Stimulated activated CD4-positive, alpha-beta T cell treated with anti-CD3 and anti-CD28 coated beads, Interleukin-1b, Interleukin-23, amount 100 ng/mL, for 4 hours (primary cell): ENCODE data around the gene CLASRP.

Experiments used
- DNase-seq, 2 donors: peaks; one replicate each; pipeline ENCODE4 v3.0.0-alpha.2; 2020; ENCODE audit warnings: low read depth in 2 of 2

CLASRP gene

DNA sequence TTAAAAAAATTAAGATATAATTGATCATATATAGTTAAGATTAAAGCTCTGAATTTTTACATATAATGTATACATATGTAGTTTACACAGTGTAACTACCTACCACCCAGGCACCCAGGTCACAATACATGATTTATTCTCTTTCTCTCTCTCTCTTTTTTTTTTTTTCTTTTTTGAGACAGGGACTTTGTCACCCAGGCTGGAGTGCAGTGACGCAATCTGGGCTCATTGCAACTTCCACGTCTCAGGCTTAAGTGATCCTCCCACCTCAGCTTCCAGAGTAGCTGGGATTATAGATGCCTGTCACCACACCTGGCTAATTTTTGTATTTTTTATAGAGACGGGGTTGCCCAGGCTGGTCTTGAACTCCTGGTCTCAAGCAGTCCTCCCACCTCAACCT is 18.8 kb upstream of the CLASRP start:
- no peak for DNase-seq

DNA sequence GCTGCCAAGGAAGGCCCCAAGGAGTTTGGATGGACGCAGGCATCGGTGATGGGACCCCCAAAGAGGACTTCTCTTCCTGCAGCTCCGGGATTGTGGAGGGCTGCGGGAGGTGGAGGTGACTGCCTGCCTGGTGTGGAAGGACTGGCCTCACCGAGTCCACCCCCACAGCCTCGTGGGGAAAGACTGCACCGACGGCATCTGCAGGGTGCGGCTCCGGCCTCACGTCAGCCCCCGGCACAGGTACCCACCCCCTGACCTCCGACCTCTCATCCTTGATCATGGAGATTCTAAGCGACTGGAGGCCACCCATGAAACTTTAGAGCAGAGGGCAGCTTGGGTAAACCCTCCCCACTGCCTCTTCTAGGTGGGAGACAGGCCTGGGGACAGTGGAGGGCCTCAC is 16.9 kb upstream of the CLASRP start:
- no peak for DNase-seq

DNA sequence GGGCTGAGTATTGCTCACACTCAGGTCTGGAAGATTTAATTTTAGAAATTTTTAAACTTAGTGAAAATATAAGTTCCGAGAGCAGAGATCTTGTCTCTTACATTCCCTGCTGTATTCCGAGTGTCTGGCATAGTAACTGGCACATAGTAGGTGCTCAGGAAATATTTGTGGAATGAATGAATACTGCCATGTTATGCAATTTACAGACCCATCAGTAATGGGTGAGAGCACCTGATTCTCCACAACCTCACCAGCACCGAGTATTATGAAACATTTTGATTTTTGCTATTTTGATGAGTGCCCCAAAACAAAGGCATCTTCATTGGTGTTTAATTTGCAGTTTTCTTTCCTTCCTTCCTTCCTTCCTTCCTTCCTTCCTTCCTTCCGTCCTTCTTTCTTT is 15.8 kb upstream of the CLASRP start:
- DNase-seq: no peak

DNA sequence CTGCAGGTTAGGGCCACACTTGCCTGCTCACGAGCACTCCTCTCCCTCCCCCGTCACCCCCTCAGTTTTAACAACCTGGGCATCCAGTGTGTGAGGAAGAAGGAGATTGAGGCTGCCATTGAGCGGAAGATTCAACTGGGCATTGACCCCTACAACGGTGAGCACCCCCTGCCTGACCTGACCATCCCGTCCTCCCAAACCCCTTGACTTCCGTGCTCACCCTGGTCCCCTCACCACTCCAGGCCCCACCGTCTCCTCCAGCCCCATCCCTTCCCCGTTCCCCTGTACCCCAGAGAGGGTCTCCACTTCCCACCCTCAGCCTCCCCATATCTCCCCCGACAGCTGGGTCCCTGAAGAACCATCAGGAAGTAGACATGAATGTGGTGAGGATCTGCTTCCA is 13.6 kb upstream of the CLASRP start:
- no peak for DNase-seq

DNA sequence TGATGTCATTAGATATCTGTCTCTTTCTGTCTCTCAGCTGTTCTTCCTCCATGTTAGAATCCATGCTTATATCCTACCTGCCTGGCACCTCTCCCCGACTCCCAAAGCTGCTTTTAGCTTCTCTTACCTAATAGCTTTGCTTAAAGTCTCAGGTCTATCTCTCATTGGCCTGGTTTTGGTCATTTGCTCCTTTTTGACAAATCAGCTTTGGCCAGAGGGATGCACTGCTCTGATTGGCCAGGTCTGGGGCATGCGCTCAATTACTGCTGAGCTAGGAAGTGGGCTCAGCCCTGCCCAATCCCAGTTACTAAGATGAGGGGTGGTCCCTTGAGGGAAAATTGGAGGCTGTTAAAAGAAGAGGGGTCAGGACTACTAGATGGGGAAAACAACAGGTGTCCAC is 11.5 kb upstream of the CLASRP start:
- DNase-seq: no peak

DNA sequence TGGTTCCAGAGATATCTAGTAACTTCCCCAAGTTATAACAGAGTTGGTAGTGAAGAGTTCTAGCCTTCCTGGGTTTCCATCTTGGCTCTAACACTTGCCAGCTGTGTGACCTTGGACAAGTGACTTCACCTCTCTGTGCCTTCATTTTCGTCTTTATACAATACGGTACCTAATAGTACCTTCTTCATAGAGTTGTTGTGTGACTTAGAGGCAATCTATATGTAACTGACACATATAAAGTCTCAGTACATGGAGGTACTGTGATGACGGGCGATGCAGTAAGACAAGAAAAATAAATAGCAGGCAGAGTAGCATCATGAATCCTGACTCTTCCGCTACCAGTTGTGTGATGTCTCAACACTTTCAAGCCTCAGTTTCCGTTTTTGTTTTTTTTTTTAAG is 8.0 kb upstream of the CLASRP start:
- no peak for DNase-seq

GRCh38 chr19:45032421-45032820 is 6.4 kb upstream of the CLASRP start:
- DNase-seq: no peak

- DNase-seq: no peak
These were observed 3.1 kb upstream of the CLASRP start for GRCh38 chr19:45035755-45036154.

DNA sequence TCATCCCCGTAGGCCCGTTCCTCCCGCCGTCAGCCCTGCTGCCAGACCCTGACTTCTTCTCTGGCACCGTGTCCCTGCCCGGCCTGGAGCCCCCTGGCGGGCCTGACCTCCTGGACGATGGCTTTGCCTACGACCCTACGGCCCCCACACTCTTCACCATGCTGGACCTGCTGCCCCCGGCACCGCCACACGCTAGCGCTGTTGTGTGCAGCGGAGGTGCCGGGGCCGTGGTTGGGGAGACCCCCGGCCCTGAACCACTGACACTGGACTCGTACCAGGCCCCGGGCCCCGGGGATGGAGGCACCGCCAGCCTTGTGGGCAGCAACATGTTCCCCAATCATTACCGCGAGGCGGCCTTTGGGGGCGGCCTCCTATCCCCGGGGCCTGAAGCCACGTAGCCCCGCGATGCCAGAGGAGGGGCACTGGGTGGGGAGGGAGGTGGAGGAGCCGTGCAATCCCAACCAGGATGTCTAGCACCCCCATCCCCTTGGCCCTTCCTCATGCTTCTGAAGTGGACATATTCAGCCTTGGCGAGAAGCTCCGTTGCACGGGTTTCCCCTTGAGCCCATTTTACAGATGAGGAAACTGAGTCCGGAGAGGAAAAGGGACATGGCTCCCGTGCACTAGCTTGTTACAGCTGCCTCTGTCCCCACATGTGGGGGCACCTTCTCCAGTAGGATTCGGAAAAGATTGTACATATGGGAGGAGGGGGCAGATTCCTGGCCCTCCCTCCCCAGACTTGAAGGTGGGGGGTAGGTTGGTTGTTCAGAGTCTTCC is 1.3 kb upstream of the CLASRP start:
- DNase-seq: no peak

- no peak for DNase-seq
These were observed 1.4 kb downstream of the CLASRP start for GRCh38 chr19:45040059-45040771.

DNA sequence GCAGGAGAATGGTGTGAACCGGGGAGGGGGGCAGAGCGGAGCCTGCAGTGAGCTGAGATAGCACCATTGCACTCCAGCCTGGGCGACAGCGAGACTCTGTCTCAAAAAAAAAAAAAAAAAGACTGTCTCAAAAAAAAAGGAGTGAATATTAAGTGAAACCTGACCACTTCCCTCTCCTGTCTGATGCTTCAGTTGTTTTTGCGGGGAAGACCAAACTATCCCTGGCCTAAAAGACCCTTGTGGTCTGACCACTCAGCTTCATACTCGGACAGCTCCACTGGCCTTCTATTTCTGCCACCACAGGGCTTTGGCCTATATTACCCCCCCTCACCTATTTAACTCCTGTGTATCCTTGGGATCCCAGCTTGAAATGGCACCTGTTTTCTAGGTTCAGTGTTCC is 2.3 kb downstream of the CLASRP start:
- no peak for DNase-seq

DNA sequence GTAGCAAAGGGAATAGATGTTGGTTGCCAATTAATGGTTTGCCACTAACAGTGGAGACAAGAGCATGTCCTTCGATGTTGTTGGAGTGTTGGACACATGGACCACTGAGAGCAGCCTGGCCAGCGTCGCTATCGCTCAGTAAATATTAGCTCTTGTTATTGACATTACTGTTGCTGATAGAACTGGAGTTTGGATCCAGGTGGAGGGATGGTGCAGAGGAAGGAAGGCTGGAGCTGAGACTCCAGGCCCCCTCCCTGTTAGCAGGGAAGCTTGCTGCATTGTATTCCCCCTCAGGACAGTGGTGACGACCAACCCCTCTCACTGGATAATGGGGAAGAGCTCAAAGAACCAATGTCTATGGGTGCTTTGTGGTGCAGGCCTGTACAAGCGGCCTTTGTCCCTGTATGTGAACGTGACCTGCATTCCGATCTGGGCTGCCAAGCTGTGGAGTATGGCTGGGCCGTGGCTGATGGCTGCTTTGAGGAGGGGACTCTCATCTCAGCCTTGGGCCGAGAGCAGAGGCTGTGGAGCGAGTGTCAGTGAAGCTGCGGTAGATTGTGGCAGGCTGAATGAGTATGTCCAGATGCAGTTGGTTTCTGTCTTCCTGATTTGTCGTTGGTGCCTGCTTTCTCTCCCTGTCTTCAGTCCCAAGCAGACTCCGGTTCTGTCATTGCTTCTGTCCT is 7.0 kb downstream of the CLASRP start:
- no peak for DNase-seq

DNA sequence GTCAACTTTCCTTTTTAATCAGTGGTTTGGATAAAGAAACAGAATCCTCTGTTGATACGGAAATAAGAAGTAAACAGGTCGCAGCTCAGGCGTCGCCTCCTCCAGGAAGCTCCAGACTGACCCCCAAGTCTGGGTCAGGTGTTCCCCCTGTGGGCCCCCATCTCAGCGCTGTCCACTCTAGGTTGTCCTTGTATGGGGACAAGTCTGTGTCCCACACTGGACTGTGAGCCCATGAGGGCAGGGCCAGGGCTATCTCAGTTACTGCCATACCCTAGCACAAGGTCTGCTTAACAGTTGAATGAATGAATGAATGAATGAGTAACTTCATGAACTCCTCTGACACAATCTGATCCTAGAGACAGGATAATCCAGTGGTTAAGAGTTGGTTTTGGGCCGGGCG is 7.5 kb downstream of the CLASRP start:
- no peak for DNase-seq

- DNase-seq: no peak
These were observed 8.4 kb downstream of the CLASRP start for GRCh38 chr19:45047188-45047797.

DNA sequence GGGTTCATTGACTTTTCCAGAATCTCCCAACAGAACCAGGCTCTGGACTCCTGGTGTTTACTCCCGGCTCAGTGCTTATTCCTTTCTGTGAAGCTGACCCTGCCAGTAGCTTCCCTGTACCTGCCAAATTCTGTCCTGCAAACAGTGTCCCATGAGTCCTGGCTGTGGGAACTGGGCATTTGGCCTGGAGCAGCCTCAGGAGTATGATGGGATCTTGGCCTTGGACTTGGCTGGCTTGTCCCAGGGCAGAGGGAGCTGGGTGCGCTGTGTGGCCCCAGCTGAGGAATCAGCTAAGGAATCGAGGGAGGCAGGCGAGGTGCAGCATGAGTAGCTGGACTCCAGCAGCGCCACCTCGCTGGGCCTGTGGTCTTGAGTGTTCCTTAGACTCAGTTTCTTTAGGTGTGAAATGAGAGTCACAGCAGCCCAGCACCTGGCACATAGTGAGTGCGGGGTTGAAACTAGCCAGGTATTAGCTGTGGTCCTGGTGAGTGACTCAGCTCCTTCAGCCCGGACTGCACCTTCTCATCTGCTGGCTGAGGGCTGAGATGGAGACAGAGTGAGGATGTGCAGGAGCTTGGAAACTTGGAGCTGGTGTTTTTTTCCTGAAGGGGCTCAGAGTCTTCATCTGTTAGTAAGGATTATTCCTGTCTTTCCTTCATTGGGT is 10.4 kb downstream of the CLASRP start:
- no peak for DNase-seq

GRCh38 chr19:45050036-45050435 is 11.2 kb downstream of the CLASRP start:
- no peak for DNase-seq

GRCh38 chr19:45051929-45052579 is 13.2 kb downstream of the CLASRP start:
- DNase-seq: no peak

- no peak for DNase-seq
These were observed 18.0 kb downstream of the CLASRP start for GRCh38 chr19:45056831-45057230.

GRCh38 chr19:45057444-45057843 is 18.6 kb downstream of the CLASRP start:
- DNase-seq: no peak

DNA sequence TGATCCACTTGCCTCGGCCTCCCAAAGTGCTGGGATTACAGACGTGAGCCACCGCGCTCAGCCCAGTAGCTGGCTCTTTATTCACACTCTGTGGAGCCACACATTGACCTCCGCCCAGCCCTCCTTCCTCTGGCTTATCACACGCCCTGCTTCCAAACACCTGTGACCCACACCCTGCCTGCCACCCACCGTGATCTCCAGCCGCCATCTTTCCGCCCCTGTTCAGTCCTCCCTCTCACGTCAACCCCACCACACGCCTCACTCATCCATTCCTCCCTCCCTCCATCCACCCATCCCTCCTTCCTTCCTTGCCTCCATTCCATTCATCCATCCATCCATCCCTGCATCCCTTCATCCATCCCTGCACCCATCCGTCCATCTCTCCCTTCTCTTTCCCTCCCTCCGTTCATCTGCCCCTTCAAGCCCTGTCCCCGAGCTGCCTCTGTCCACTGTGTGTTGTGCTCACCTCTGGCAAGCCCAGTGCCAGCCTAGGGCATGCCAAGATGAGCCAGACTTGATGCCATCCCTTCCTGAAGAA is 19.8 kb downstream of the CLASRP start:
- DNase-seq: no peak
